Activated CD4-positive, alpha-beta memory T cell treated with anti-CD3 and anti-CD28 coated beads, Interleukin-2, amount 10 ng/mL, durations not matched to agents 7 days and 5 days (primary cell): ENCODE measurements around the gene TMEM123. TPM values are rescaled to one million over a fixed set of nuclear protein-coding genes. Genes with fewer than 3 reads are reported as not detected.

Experiments
- CTCF ChIA-PET: fragments of 350-600 bp; sonication (Branson Sonifier 250); formaldehyde crosslinking; loops from one replicate; lab custom pipeline; 2021; ENCODE audit warnings: antibody characterized with exemption, inconsistent platforms; lab: Charles Lee
- POLR2A ChIA-PET: fragments of 350-600 bp; sonication (Branson Sonifier 250); formaldehyde crosslinking; loops from one replicate; lab custom pipeline; 2021; ENCODE audit warnings: antibody characterized with exemption; lab: Charles Lee
- DNase-seq: peaks from one replicate; pipeline ENCODE4 v3.0.0-alpha.2; 2020
- H3K27ac Mint-ChIP-seq: one replicate; pipeline ENCODE4 v1.8.0; 2021; ENCODE audit warnings: mild to moderate bottlenecking, mixed read lengths
- H3K27me3 Mint-ChIP-seq: one replicate; pipeline ENCODE4 v1.8.0; 2021; ENCODE audit warnings: mixed read lengths
- H3K36me3 Mint-ChIP-seq: one replicate; pipeline ENCODE4 v1.8.0; 2021; ENCODE audit warnings: low read depth, mixed read lengths
- H3K4me1 Mint-ChIP-seq: one replicate; pipeline ENCODE4 v1.8.0; 2021; ENCODE audit warnings: mixed read lengths
- H3K4me3 Mint-ChIP-seq: one replicate; pipeline ENCODE4 v1.8.0; 2021; ENCODE audit warnings: mild to moderate bottlenecking, mixed read lengths
- H3K9me3 Mint-ChIP-seq: one replicate; pipeline ENCODE4 v1.8.0; 2021; ENCODE audit warnings: mixed read lengths
- total RNA-seq, 2 experiments: library from RNA; stranded (reverse); gene quantifications; one replicate each; pipeline ENCODE4 v1.2.3, GENCODE V29; 2021

Gene TMEM123
- total RNA-seq, 2 experiments from 2014 or later = 331 to 343 TPM

GRCh38 chr11:102487214-102487613, 34.6 kb upstream of the TMEM123 start:
- no peak for DNase-seq
- no peak overlapping the region for H3K27ac Mint-ChIP-seq
- peaks cover 2% of the 10 kb centered on the region for H3K27me3 Mint-ChIP-seq
- no peaks in the 10 kb centered on the region for H3K36me3 Mint-ChIP-seq
- H3K4me1 Mint-ChIP-seq = peaks cover 7% of the 10 kb centered on the region
- no peaks in the 10 kb centered on the region for H3K9me3 Mint-ChIP-seq
- ChIA-PET CTCF (interaction anchor here (0.6 to 1.6 kb wide), 2 partner anchors 145 to 193 kb away, joined by 3 to 7 read pairs; no protein-coding TSS in a partner anchor), POLR2A (interaction anchor here (1.0 kb wide), 1 partner anchor 95 kb away, joined by 3 read pairs; no protein-coding TSS in a partner anchor)
- H3K4me3 Mint-ChIP-seq = no peak overlapping the region

GRCh38 chr11:102486584-102486983, 34.0 kb upstream of the TMEM123 start:
- ChIA-PET CTCF (interaction anchor here (1.6 kb wide), 1 partner anchor 144 kb away, joined by 7 read pairs; no protein-coding TSS in a partner anchor), POLR2A (interaction anchor here (1.0 kb wide), 1 partner anchor 94 kb away, joined by 3 read pairs; no protein-coding TSS in a partner anchor)
- H3K4me3 Mint-ChIP-seq = no peak overlapping the region
- peaks cover 2% of the 10 kb centered on the region for H3K27me3 Mint-ChIP-seq
- H3K4me1 Mint-ChIP-seq = peaks cover 7% of the 10 kb centered on the region
- H3K36me3 Mint-ChIP-seq = no peaks in the 10 kb centered on the region
- DNase-seq = no peak
- H3K27ac Mint-ChIP-seq = no peak overlapping the region
- no peaks in the 10 kb centered on the region for H3K9me3 Mint-ChIP-seq

GRCh38 chr11:102485095-102485722, 32.6 kb upstream of the TMEM123 start:
- Mint-ChIP-seq H3K4me3 (no peak overlapping the region), H3K27ac (no peak overlapping the region), H3K4me1 (peaks cover 7% of the 10 kb centered on the region), H3K9me3 (no peaks in the 10 kb centered on the region), H3K27me3 (peaks cover 2% of the 10 kb centered on the region), H3K36me3 (no peaks in the 10 kb centered on the region)
- no peak for DNase-seq
- ChIA-PET CTCF (interaction anchor here (0.7 to 1.0 kb wide), 2 partner anchors 94 to 144 kb away, joined by 3 read pairs; no protein-coding TSS in a partner anchor), POLR2A (no interaction called here)

GRCh38 chr11:102482433-102482832, 29.9 kb upstream of the TMEM123 start:
- POLR2A ChIA-PET = no interaction called here
- Mint-ChIP-seq H3K4me1 (peaks cover 11% of the 10 kb centered on the region), H3K9me3 (no peaks in the 10 kb centered on the region), H3K27ac (no peak overlapping the region), H3K36me3 (no peaks in the 10 kb centered on the region), H3K4me3 (no peak overlapping the region), H3K27me3 (peaks cover 2% of the 10 kb centered on the region)
- DNase-seq = no peak
- CTCF ChIA-PET = no interaction called here

- no peak for DNase-seq
- ChIA-PET POLR2A (no interaction called here), CTCF (interaction anchor here (0.7 to 2.3 kb wide), 3 partner anchors 12 to 89 kb away, joined by 3 to 10 read pairs (median 5); no protein-coding TSS in a partner anchor)
- H3K4me3 Mint-ChIP-seq = no peak overlapping the region
- H3K9me3 Mint-ChIP-seq = no peaks in the 10 kb centered on the region
- peaks cover under 1% of the 10 kb centered on the region for H3K27me3 Mint-ChIP-seq
- H3K36me3 Mint-ChIP-seq = no peaks in the 10 kb centered on the region
- peaks cover 27% of the 10 kb centered on the region for H3K4me1 Mint-ChIP-seq
- H3K27ac Mint-ChIP-seq = no peak overlapping the region
Measured at GRCh38 chr11:102479733-102480132, 27.2 kb upstream of the TMEM123 start.

- DNase-seq = no peak
- no peaks in the 10 kb centered on the region for H3K36me3 Mint-ChIP-seq
- no peaks in the 10 kb centered on the region for H3K27me3 Mint-ChIP-seq
- H3K4me1 Mint-ChIP-seq = peaks cover 37% of the 10 kb centered on the region
- POLR2A ChIA-PET = interaction anchor here (3.5 kb wide), 1 partner anchor 27 kb away, joined by 18 read pairs; no protein-coding TSS in a partner anchor
- no peak overlapping the region for H3K4me3 Mint-ChIP-seq
- no peaks in the 10 kb centered on the region for H3K9me3 Mint-ChIP-seq
- H3K27ac Mint-ChIP-seq = no peak overlapping the region
- CTCF ChIA-PET = interaction anchor here (0.7 to 2.3 kb wide), 4 partner anchors 11 to 88 kb away, joined by 3 to 10 read pairs (median 5); no protein-coding TSS in a partner anchor
Measured at GRCh38 chr11:102478673-102479299, 26.2 kb upstream of the TMEM123 start.

- H3K27ac Mint-ChIP-seq = peak overlapping the region; percentile 59
- H3K4me1 Mint-ChIP-seq = peaks cover 41% of the 10 kb centered on the region
- ChIA-PET CTCF (interaction anchor here (0.9 to 1.7 kb wide), 9 partner anchors 19 to 190 kb away, joined by 3 to 11 read pairs (median 4); no protein-coding TSS in a partner anchor), POLR2A (interaction anchor here (1.1 to 3.5 kb wide), 4 partner anchors 10 to 135 kb away, joined by 4 to 18 read pairs (median 5); partner anchors contain the start of gene TMEM123)
- DNase-seq = peak; percentile 57
- H3K9me3 Mint-ChIP-seq = no peaks in the 10 kb centered on the region
- no peaks in the 10 kb centered on the region for H3K27me3 Mint-ChIP-seq
- H3K4me3 Mint-ChIP-seq = no peak overlapping the region
- no peaks in the 10 kb centered on the region for H3K36me3 Mint-ChIP-seq
Measured at GRCh38 chr11:102476812-102477211, 24.2 kb upstream of the TMEM123 start.

- H3K27me3 Mint-ChIP-seq = no peaks in the 10 kb centered on the region
- POLR2A ChIA-PET = interaction anchor here (1.1 to 3.5 kb wide), 4 partner anchors 9 to 134 kb away, joined by 4 to 18 read pairs (median 5); partner anchors contain the start of gene TMEM123
- CTCF ChIA-PET = interaction anchor here (0.6 to 1.7 kb wide), 7 partner anchors 20 to 182 kb away, joined by 3 to 11 read pairs (median 4); no protein-coding TSS in a partner anchor
- no peak for DNase-seq
- no peak overlapping the region for H3K4me3 Mint-ChIP-seq
- H3K4me1 Mint-ChIP-seq = peaks cover 48% of the 10 kb centered on the region
- no peaks in the 10 kb centered on the region for H3K36me3 Mint-ChIP-seq
- peak overlapping the region; percentile 59 for H3K27ac Mint-ChIP-seq
- no peaks in the 10 kb centered on the region for H3K9me3 Mint-ChIP-seq
Measured at GRCh38 chr11:102476069-102476468, 23.5 kb upstream of the TMEM123 start.

- H3K36me3 Mint-ChIP-seq = no peaks in the 10 kb centered on the region
- ChIA-PET POLR2A (no interaction called here), CTCF (interaction anchor here (1.3 kb wide), 1 partner anchor 180 kb away, joined by 3 read pairs; no protein-coding TSS in a partner anchor)
- H3K27me3 Mint-ChIP-seq = no peaks in the 10 kb centered on the region
- DNase-seq = no peak
- H3K27ac Mint-ChIP-seq = no peak overlapping the region
- no peak overlapping the region for H3K4me3 Mint-ChIP-seq
- peaks cover 70% of the 10 kb centered on the region for H3K4me1 Mint-ChIP-seq
- no peaks in the 10 kb centered on the region for H3K9me3 Mint-ChIP-seq
Measured at GRCh38 chr11:102473543-102473942, 21.0 kb upstream of the TMEM123 start.

- H3K4me1 Mint-ChIP-seq = peaks cover 68% of the 10 kb centered on the region
Measured at GRCh38 chr11:102472127-102472526, 19.6 kb upstream of the TMEM123 start.

GRCh38 chr11:102471474-102471873, 18.9 kb upstream of the TMEM123 start:
- ChIA-PET CTCF (interaction anchor here (0.7 kb wide), 1 partner anchor 80 kb away, joined by 4 read pairs; no protein-coding TSS in a partner anchor), POLR2A (interaction anchor here (1.7 kb wide), 1 partner anchor 20 kb away, joined by 4 read pairs; no protein-coding TSS in a partner anchor)
- DNase-seq = no peak
- H3K4me3 Mint-ChIP-seq = no peak overlapping the region
- H3K27ac Mint-ChIP-seq = no peak overlapping the region
- no peaks in the 10 kb centered on the region for H3K9me3 Mint-ChIP-seq
- peaks cover 66% of the 10 kb centered on the region for H3K4me1 Mint-ChIP-seq
- no peaks in the 10 kb centered on the region for H3K36me3 Mint-ChIP-seq
- no peaks in the 10 kb centered on the region for H3K27me3 Mint-ChIP-seq

More at GRCh38 chr11:102472127-102472526, 19.6 kb upstream of the TMEM123 start:
- DNase-seq = no peak
- Mint-ChIP-seq H3K27ac (no peak overlapping the region), H3K4me3 (no peak overlapping the region), H3K27me3 (no peaks in the 10 kb centered on the region), H3K9me3 (no peaks in the 10 kb centered on the region), H3K36me3 (no peaks in the 10 kb centered on the region)
- ChIA-PET CTCF (no interaction called here), POLR2A (interaction anchor here (1.7 kb wide), 1 partner anchor 20 kb away, joined by 4 read pairs; no protein-coding TSS in a partner anchor)

GRCh38 chr11:102470251-102470650, 17.7 kb upstream of the TMEM123 start:
- POLR2A ChIA-PET = no interaction called here
- DNase-seq = peak; percentile 42
- H3K4me1 Mint-ChIP-seq = peaks cover 72% of the 10 kb centered on the region
- H3K9me3 Mint-ChIP-seq = no peaks in the 10 kb centered on the region
- no peak overlapping the region for H3K4me3 Mint-ChIP-seq
- no peaks in the 10 kb centered on the region for H3K27me3 Mint-ChIP-seq
- H3K36me3 Mint-ChIP-seq = no peaks in the 10 kb centered on the region
- peak overlapping the region; percentile 11 for H3K27ac Mint-ChIP-seq
- CTCF ChIA-PET = no interaction called here
